HEK293 (cell line): Measurements from ENCODE around the gene IGFALS.

Experiments
- CTCF ChIA-PET: fragments of 350-600 bp; formaldehyde crosslinking; extraction: SDS; loops from one replicate; lab custom pipeline; 2021; ENCODE audit warnings: antibody characterized with exemption; lab: Yijun Ruan, JAX
- POLR2A ChIA-PET: fragments of 300-600 bp; formaldehyde crosslinking; extraction: SDS; loops from one replicate; lab custom pipeline; 2020; ENCODE audit warnings: antibody characterized with exemption, inconsistent platforms; lab: Yijun Ruan, JAX
- H3K27ac ChIP-seq: fragments of 200-500 bp; sonication (Bioruptor generic); 2 replicates; pipeline ENCODE4 v1.5.1; 2014; ENCODE audit warnings: low read depth, low read length, control low read depth, inconsistent platforms; ENCODE audit errors: extremely low read depth
- H3K36me3 ChIP-seq, 2 experiments: fragments of 200-500 bp in 1 of 2; sonication (Bioruptor generic) in 1 of 2; 1 replicate in 1 of 2; 2 replicates in 1 of 2; pipeline ENCODE4 v1.5.1; 2014 to 2017; ENCODE audit warnings: inconsistent platforms in 2 of 2, low read length in 2 of 2; ENCODE audit not compliant: control insufficient read depth in 2 of 2, insufficient read depth in 1 of 2
- H3K4me1 ChIP-seq: fragments of 200-500 bp; sonication (Bioruptor generic); 2 replicates; pipeline ENCODE4 v1.5.1; 2014; ENCODE audit warnings: mild to moderate bottlenecking, low read length, inconsistent platforms; ENCODE audit not compliant: control insufficient read depth, insufficient read depth
- H3K4me3 ChIP-seq: 2 replicates; pipeline ENCODE4 v1.5.1; 2011; ENCODE audit warnings: low read depth, mild to moderate bottlenecking, control low read depth, low read length, moderate library complexity
- H3K9me3 ChIP-seq: fragments of 200-500 bp; sonication (Bioruptor generic); 2 replicates; pipeline ENCODE4 v1.5.1; 2014; ENCODE audit warnings: low read depth, low read length, inconsistent platforms; ENCODE audit not compliant: control insufficient read depth, insufficient read depth
- SP2 ChIP-seq: fragments of 450-650 bp; formaldehyde crosslinking; IDR thresholded peaks from 2 replicates; pipeline ENCODE4 v1.5.1; 2016; ENCODE audit warnings: missing biosample characterization, missing genetic modification characterization
- SP3 ChIP-seq: fragments of 450-650 bp; formaldehyde crosslinking; IDR thresholded peaks from 2 replicates; pipeline ENCODE4 v1.5.1; 2016; ENCODE audit warnings: missing biosample characterization, missing genetic modification characterization
- YY1 ChIP-seq: fragments of 450-650 bp; formaldehyde crosslinking; IDR thresholded peaks from 2 replicates; pipeline ENCODE4 v1.5.1; 2018; ENCODE audit warnings: missing biosample characterization, missing genetic modification characterization
- ZBTB17 ChIP-seq: fragments of 450-650 bp; formaldehyde crosslinking; IDR thresholded peaks from 2 replicates; pipeline ENCODE4 v1.5.1; 2016; ENCODE audit warnings: missing biosample characterization, missing genetic modification characterization
- ZFP69B ChIP-seq: fragments of 450-650 bp; formaldehyde crosslinking; IDR thresholded peaks from 2 replicates; pipeline ENCODE4 v1.5.1; 2016; ENCODE audit warnings: missing biosample characterization, missing genetic modification characterization
- ZNF121 ChIP-seq: fragments of 450-650 bp; formaldehyde crosslinking; IDR thresholded peaks from 2 replicates; pipeline ENCODE4 v1.5.1; 2016; ENCODE audit warnings: missing biosample characterization, missing genetic modification characterization
- ZNF146 ChIP-seq: fragments of 450-650 bp; formaldehyde crosslinking; IDR thresholded peaks from 2 replicates; pipeline ENCODE4 v1.5.1; 2016; ENCODE audit warnings: missing biosample characterization, missing genetic modification characterization
- ZNF24 ChIP-seq: fragments of 450-650 bp; formaldehyde crosslinking; IDR thresholded peaks from 2 replicates; pipeline ENCODE4 v1.5.1; 2016; ENCODE audit warnings: missing biosample characterization, missing genetic modification characterization
- ZNF433 ChIP-seq: fragments of 450-650 bp; formaldehyde crosslinking; IDR thresholded peaks from 2 replicates; pipeline ENCODE4 v1.5.1; 2016; ENCODE audit warnings: missing biosample characterization, missing genetic modification characterization, low read depth
- ZNF473 ChIP-seq: fragments of 450-650 bp; formaldehyde crosslinking; IDR thresholded peaks from 2 replicates; pipeline ENCODE4 v1.5.1; 2017; ENCODE audit warnings: missing biosample characterization, missing genetic modification characterization
- ZNF488 ChIP-seq: fragments of 450-650 bp; formaldehyde crosslinking; IDR thresholded peaks from 2 replicates; pipeline ENCODE4 v1.5.1; 2016; ENCODE audit warnings: missing biosample characterization, missing genetic modification characterization
- ZNF514 ChIP-seq: fragments of 450-650 bp; formaldehyde crosslinking; IDR thresholded peaks from 2 replicates; pipeline ENCODE4 v1.5.1; 2016; ENCODE audit warnings: missing biosample characterization, missing genetic modification characterization
- ZNF596 ChIP-seq: fragments of 450-650 bp; IDR thresholded peaks from 2 replicates; pipeline ENCODE4 v1.5.0; 2018; ENCODE audit warnings: missing biosample characterization, mild to moderate bottlenecking, missing genetic modification characterization, moderate library complexity
- ZNF610 ChIP-seq: fragments of 450-650 bp; formaldehyde crosslinking; IDR thresholded peaks from 2 replicates; pipeline ENCODE4 v1.5.1; 2016; ENCODE audit warnings: missing biosample characterization, missing genetic modification characterization, borderline replicate concordance
- ZNF645 ChIP-seq: fragments of 450-650 bp; formaldehyde crosslinking; IDR thresholded peaks from 2 replicates; pipeline ENCODE4; 2016; ENCODE audit warnings: missing biosample characterization, missing genetic modification characterization
- ZNF660 ChIP-seq: fragments of 450-650 bp; IDR thresholded peaks from 2 replicates; pipeline ENCODE4 v1.5.1; 2018; ENCODE audit warnings: missing biosample characterization, mild to moderate bottlenecking, missing genetic modification characterization
- ZNF777 ChIP-seq: fragments of 450-650 bp; formaldehyde crosslinking; IDR thresholded peaks from 2 replicates; pipeline ENCODE4 v1.5.1; 2017; ENCODE audit warnings: missing biosample characterization, missing genetic modification characterization, borderline replicate concordance
- ZSCAN30 ChIP-seq: fragments of 450-650 bp; IDR thresholded peaks from 2 replicates; pipeline ENCODE4 v1.5.1; 2018; ENCODE audit warnings: missing biosample characterization, mild to moderate bottlenecking, missing genetic modification characterization, moderate library complexity
- ZXDB ChIP-seq: fragments of 450-650 bp; formaldehyde crosslinking; IDR thresholded peaks from 2 replicates; pipeline ENCODE4 v1.5.1; 2016; ENCODE audit warnings: missing biosample characterization, missing genetic modification characterization

IGFALS gene

DNA sequence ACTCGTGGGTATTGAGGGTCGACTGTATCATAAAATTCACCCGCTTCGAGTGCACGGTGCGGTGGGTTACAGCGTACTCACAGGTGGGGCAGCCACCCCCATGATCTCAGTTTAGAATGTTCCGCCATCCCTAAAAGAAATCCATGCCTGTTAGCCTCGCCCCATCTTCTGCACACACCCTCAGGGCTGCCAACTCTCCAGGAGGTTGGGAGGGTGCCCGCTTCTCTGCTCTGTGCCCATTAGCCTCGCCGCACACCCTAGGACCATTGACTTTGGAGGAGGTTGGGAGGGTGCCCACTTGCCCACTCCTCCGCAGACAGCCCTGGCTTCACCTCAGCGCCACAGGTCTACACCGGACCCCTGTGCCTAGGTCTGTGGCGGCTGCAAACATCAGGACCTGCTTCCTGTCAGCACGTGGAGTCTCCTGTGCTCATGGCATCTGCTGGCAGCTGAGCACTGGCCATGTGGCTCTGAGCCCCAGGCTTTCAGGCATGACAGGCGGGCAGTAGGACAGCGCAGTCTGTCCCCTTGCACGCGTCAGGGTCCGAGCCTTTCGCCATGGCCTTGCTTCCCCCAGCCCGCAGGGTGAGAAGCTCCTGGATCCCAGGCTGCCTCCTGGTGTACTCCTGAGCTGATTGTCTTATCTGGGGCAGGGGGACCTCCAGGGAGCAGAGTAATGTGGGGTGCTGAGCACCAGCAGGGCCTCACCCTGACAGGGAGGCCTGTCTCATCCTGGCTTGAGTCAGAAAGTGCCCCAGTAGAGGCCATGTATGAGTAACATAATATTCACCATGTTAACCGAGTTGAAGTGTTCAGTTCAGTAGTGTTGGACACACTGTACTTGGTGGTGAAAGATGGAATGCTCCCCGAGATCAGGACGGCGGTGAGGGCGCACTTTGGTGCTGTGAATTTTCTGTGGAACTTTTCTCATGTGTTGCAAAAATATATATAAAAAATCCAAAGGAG lies 44.1 kb downstream of the IGFALS start (continued):
- TF ChIP-seq ZNF610 (tag by site-specific recombination) (no peak), SP3 (tag by site-specific recombination) (no peak)

DNA sequence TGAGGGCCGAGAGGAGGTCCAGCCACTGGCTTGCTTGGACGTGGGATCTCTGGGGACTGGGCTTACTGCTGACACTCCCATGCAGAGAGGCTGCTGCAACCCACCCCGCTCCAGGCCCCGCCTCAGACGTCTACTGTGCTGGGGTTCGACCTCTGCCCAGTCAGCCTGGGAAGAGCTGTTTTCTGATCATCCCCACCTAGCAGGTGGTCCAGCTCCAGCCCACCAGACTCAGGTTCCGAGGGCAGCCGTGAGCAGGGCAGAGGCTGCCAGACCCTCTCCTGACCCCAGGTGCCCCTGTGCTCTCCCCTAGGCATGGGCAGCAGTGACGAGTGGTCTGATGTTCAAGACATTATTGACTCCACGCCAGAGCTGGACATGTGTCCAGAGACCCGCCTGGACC lies 45.6 kb downstream of the IGFALS start:
- Histone ChIP-seq H3K4me3 (no peak overlapping the region), H3K4me1 (no peaks in the 10 kb centered on the region), H3K27ac (no peak overlapping the region), H3K9me3 (no peaks in the 10 kb centered on the region), H3K36me3 (peaks cover 10 to 81% of the 10 kb centered on the region in 2 experiments; a peak in 2 of 3 replicates)
- no peak for TF ChIP-seq ZNF660 (tag by site-specific recombination)
- no peak for TF ChIP-seq ZNF645
- CTCF ChIA-PET: interaction anchor here (1.1 kb wide), 1 partner anchor 21 kb away, joined by 3 read pairs; no protein-coding TSS in a partner anchor
- POLR2A ChIA-PET: no interaction called here

- TF ChIP-seq ZNF473 (no peak), ZNF777 (tag by site-specific recombination) (no peak)
- H3K36me3 ChIP-seq: peaks cover 5 to 81% of the 10 kb centered on the region in 2 experiments; a peak in 2 of 3 replicates
- ChIA-PET POLR2A (no interaction called here), CTCF (no interaction called here)
- no peak overlapping the region for H3K27ac ChIP-seq
- no peaks in the 10 kb centered on the region for H3K4me1 ChIP-seq
- H3K9me3 ChIP-seq: no peaks in the 10 kb centered on the region
- no peak overlapping the region for H3K4me3 ChIP-seq
Measured at GRCh38 chr16:1746693-1747195, 46.8 kb downstream of the IGFALS start.

GRCh38 chr16:1745900-1746692 lies 47.4 kb downstream of the IGFALS start:
- Histone ChIP-seq H3K4me3 (no peak overlapping the region), H3K27ac (no peak overlapping the region), H3K9me3 (no peaks in the 10 kb centered on the region), H3K36me3 (peaks cover 5 to 79% of the 10 kb centered on the region in 2 experiments; a peak in 2 of 3 replicates)
- ChIA-PET CTCF (no interaction called here), POLR2A (no interaction called here)
- TF ChIP-seq YY1 (tag by site-specific recombination) (no peak), ZFP69B (tag by site-specific recombination) (no peak), ZNF146 (tag by site-specific recombination) (no peak), ZXDB (tag by site-specific recombination) (no peak), ZBTB17 (no peak), ZNF488 (tag by site-specific recombination) (no peak), ZNF433 (tag by site-specific recombination) (no peak), ZNF121 (tag by site-specific recombination) (no peak), ZNF24 (tag by site-specific recombination) (no peak), ZNF596 (no peak), ZNF514 (tag by site-specific recombination) (no peak), ZSCAN30 (tag by site-specific recombination) (no peak), SP2 (tag by site-specific recombination) (no peak)
- TF ChIP-seq, all 188 proteins: peak for 0
- H3K4me1 ChIP-seq: no peaks in the 10 kb centered on the region
